Panc1 (cell line): Measurements from ENCODE around the gene AMIGO3. TPM values are rescaled to one million over a fixed set of nuclear protein-coding genes. Genes with fewer than 3 reads are reported as not detected.

ENCODE experiments used
- ATAC-seq: fragments of 200-7000 bp; cut with Tn5 transposase; 2 replicates; pipeline ENCODE4 v1.9.1; 2020; ENCODE audit warnings: mild to moderate bottlenecking, moderate library complexity
- BruUV-seq: library from RNA; stranded (reverse); fragments of 400-500 nt; replicated peaks from 2 replicates; lab custom pipeline; 2021; lab: Mats Ljungman, UMichigan
- CTCF ChIA-PET: fragments of 300-600 bp; sonication (Branson Sonifier 250); formaldehyde crosslinking; loops from one replicate; lab custom pipeline; 2022; ENCODE audit warnings: antibody characterized with exemption; lab: Charles Lee
- POLR2A ChIA-PET: fragments of 300-600 bp; sonication (Branson Sonifier 250); formaldehyde crosslinking; loops from one replicate; lab custom pipeline; 2022; ENCODE audit warnings: antibody characterized with exemption; lab: Charles Lee
- DNase-seq: peaks from one replicate; pipeline ENCODE4 v3.0.0-alpha.2; 2010; ENCODE audit warnings: low read depth, low spot score
- H3K27ac ChIP-seq: 2 replicates; pipeline ENCODE4 v1.5.1; 2011; ENCODE audit warnings: mild to moderate bottlenecking, low read length, inconsistent platforms
- H3K27me3 ChIP-seq: fragments of 200-500 bp; sonication (Bioruptor generic); 2 replicates; pipeline ENCODE4 v1.6.0; 2014; ENCODE audit warnings: low read length, inconsistent platforms; ENCODE audit not compliant: control insufficient read depth, insufficient read depth
- H3K36me3 ChIP-seq: fragments of 200-500 bp; sonication (Bioruptor generic); 2 replicates; pipeline ENCODE4 v1.5.1; 2014; ENCODE audit warnings: inconsistent platforms, mild to moderate bottlenecking, low read length, moderate library complexity; ENCODE audit not compliant: control insufficient read depth, insufficient read depth
- H3K4me1 ChIP-seq: 2 replicates; pipeline ENCODE4 v1.5.1; 2011; ENCODE audit warnings: inconsistent platforms, mild to moderate bottlenecking, low read length, moderate library complexity; ENCODE audit not compliant: control insufficient read depth, insufficient read depth
- H3K4me3 ChIP-seq, 2 experiments: 2 replicates each; pipeline ENCODE4 v1.5.1; 2011 to 2012; ENCODE audit warnings: low read depth in 2 of 2, low read length in 2 of 2, mild to moderate bottlenecking in 2 of 2, inconsistent platforms in 1 of 2, moderate library complexity in 1 of 2
- H3K9me3 ChIP-seq: fragments of 200-500 bp; sonication (Bioruptor generic); 2 replicates; pipeline ENCODE4 v1.5.1; 2014; ENCODE audit warnings: low read depth, mild to moderate bottlenecking, inconsistent platforms, low read length, moderate library complexity; ENCODE audit not compliant: control insufficient read depth, insufficient read depth
- CTCF ChIP-seq: fragments of 450-650 bp; IDR thresholded peaks from 2 replicates; pipeline ENCODE4 v1.5.1; 2017; ENCODE audit warnings: mild to moderate bottlenecking
- POLR2AphosphoS5 ChIP-seq: IDR thresholded peaks from 2 replicates; pipeline ENCODE4 v1.6.1; 2012; ENCODE audit warnings: mild to moderate bottlenecking, low read depth, low read length, moderate library complexity
- REST ChIP-seq, 2 experiments: IDR thresholded peaks; 2 replicates each; pipeline ENCODE4 v1.6.1; 2011 to 2012; ENCODE audit warnings: low read depth in 2 of 2, control low read depth in 1 of 2, low read length in 1 of 2, mild to moderate bottlenecking in 1 of 2, moderate library complexity in 1 of 2; ENCODE audit not compliant: insufficient read depth in 1 of 2
- SIN3A ChIP-seq: IDR thresholded peaks from 2 replicates; pipeline ENCODE4 v1.6.1; 2012; ENCODE audit warnings: low read depth, mild to moderate bottlenecking, low read length, moderate library complexity, borderline replicate concordance; ENCODE audit not compliant: insufficient read depth
- TCF7L2 ChIP-seq: IDR thresholded peaks from 2 replicates; pipeline ENCODE4 v1.6.1; 2011; ENCODE audit warnings: mild to moderate bottlenecking, low read depth, low read length, inconsistent platforms
- in situ Hi-C: cut with HindIII; loops from 2 replicates; pipeline ENCODE4 v1.10.0; 2016; ENCODE audit warnings: low sequenced_read_pairs, low pct_unique_long_range_greater_than_20kb
- intact Hi-C: fragments of 100-400 bp; cut with micrococcal nuclease; formaldehyde crosslinking; loops from one replicate; pipeline ENCODE4 v1.10.0; 2022; ENCODE audit not compliant: unreplicated experiment
- total RNA-seq: library from RNA; stranded (reverse); gene quantifications from one replicate; pipeline ENCODE4 v1.2.1, GENCODE V29; 2021; ENCODE audit not compliant: unreplicated experiment

The AMIGO3 gene
- total RNA-seq, 1 experiment from 2014 or later, result 0.72 TPM

- intact Hi-C loops, result no loop called here
- Histone ChIP-seq H3K4me1 (peaks cover 11% of the 10 kb centered on the region), H3K9me3 (no peaks in the 10 kb centered on the region), H3K27ac (no peak overlapping the region), H3K4me3 (no peak overlapping the region), H3K27me3 (no peaks in the 10 kb centered on the region), H3K36me3 (peaks cover 1% of the 10 kb centered on the region; the same call in 1 of the 2 replicates)
- POLR2A ChIA-PET, result interaction anchor here (0.7 kb wide), 1 partner anchor 156 kb away, joined by 9 read pairs; no protein-coding TSS in a partner anchor
- DNase-seq (no peak), ATAC-seq (no peak)
- no TSS peak for BruUV-seq
- CTCF ChIA-PET, result interaction anchor here (0.9 to 1.5 kb wide), 2 partner anchors 129 to 130 kb away, joined by 3 to 7 read pairs; no protein-coding TSS in a partner anchor
- no peak for TF ChIP-seq CTCF
- no peak for TF ChIP-seq POLR2AphosphoS5
- no peak for TF ChIP-seq REST (IDR thresholded peaks at IDR 0.05; ENCODE audit: insufficient read depth in 1 of 2, low read depth in 2 of 2, low read length in 1 of 2)
- in situ Hi-C loops, result no loop called here
Measured at GRCh38 chr3:49669352-49669751, 50.1 kb downstream of the AMIGO3 start.

GRCh38 chr3:49668861-49669260, 50.6 kb downstream of the AMIGO3 start:
- intact Hi-C loops (no loop called here), in situ Hi-C loops (no loop called here)
- H3K27ac ChIP-seq, result no peak overlapping the region
- ATAC-seq (no peak), DNase-seq (no peak)
- no peaks in the 10 kb centered on the region for H3K9me3 ChIP-seq
- POLR2A ChIA-PET, result interaction anchor here (0.7 kb wide), 1 partner anchor 155 kb away, joined by 9 read pairs; no protein-coding TSS in a partner anchor
- TF ChIP-seq TCF7L2 (no peak), REST (IDR thresholded peaks at IDR 0.05; ENCODE audit: insufficient read depth in 1 of 2, low read depth in 2 of 2, low read length in 1 of 2) (no peak), SIN3A (no peak), CTCF (no peak), POLR2AphosphoS5 (no peak)
- no peaks in the 10 kb centered on the region for H3K36me3 ChIP-seq
- no peaks in the 10 kb centered on the region for H3K27me3 ChIP-seq
- no TSS peak for BruUV-seq
- peaks cover 11% of the 10 kb centered on the region for H3K4me1 ChIP-seq
- H3K4me3 ChIP-seq, result no peak overlapping the region
- CTCF ChIA-PET, result interaction anchor here (1.5 kb wide), 1 partner anchor 129 kb away, joined by 7 read pairs; no protein-coding TSS in a partner anchor
